Midbrain (tissue), 1 donor: ENCODE results near the gene ATP5F1E.

ENCODE experiments used
- DNase-seq: peaks from one replicate; lab custom pipeline; 2025; lab: John Stamatoyannopoulos, UW

Gene ATP5F1E

GRCh38 chr20:59005523-59006166 is 26.5 kb downstream of the ATP5F1E start:
- no peak for DNase-seq

- no peak for DNase-seq
These were observed 27.2 kb downstream of the ATP5F1E start for GRCh38 chr20:59004763-59005522.

- DNase-seq: no peak
These were observed 27.7 kb downstream of the ATP5F1E start for GRCh38 chr20:59004493-59004762.

- DNase-seq: no peak
These were observed 28.2 kb downstream of the ATP5F1E start for GRCh38 chr20:59003836-59004492.

GRCh38 chr20:59002874-59003399 is 29.2 kb downstream of the ATP5F1E start:
- no peak for DNase-seq

- no peak for DNase-seq
These were observed 29.7 kb downstream of the ATP5F1E start for GRCh38 chr20:59002388-59002787.

- no peak for DNase-seq
These were observed 30.5 kb downstream of the ATP5F1E start for GRCh38 chr20:59001449-59002171.

GRCh38 chr20:59001068-59001448 is 31.1 kb downstream of the ATP5F1E start:
- no peak for DNase-seq

- no peak for DNase-seq
These were observed 31.8 kb downstream of the ATP5F1E start for GRCh38 chr20:59000326-59000725.

- no peak for DNase-seq
These were observed 33.5 kb downstream of the ATP5F1E start for GRCh38 chr20:58998656-58999055.

GRCh38 chr20:58997141-58997770 is 34.9 kb downstream of the ATP5F1E start:
- no peak for DNase-seq

GRCh38 chr20:58996226-58996611 is 35.9 kb downstream of the ATP5F1E start:
- DNase-seq: no peak

GRCh38 chr20:58995461-58996225 is 36.5 kb downstream of the ATP5F1E start:
- DNase-seq: no peak

GRCh38 chr20:58994390-58995159 is 37.6 kb downstream of the ATP5F1E start:
- DNase-seq: no peak

GRCh38 chr20:58993332-58994248 is 38.5 kb downstream of the ATP5F1E start:
- DNase-seq: no peak

GRCh38 chr20:58992911-58993310 is 39.2 kb downstream of the ATP5F1E start:
- DNase-seq: no peak

GRCh38 chr20:58991715-58992114 is 40.4 kb downstream of the ATP5F1E start:
- DNase-seq: peak; percentile 24

- DNase-seq: no peak
These were observed 41.3 kb downstream of the ATP5F1E start for GRCh38 chr20:58990651-58991445.

GRCh38 chr20:58989196-58989595 is 42.9 kb downstream of the ATP5F1E start:
- no peak for DNase-seq
